PC-9 (cell line): Measurements from ENCODE around the gene OR51S1.

Source experiments
- EZH2 ChIP-seq: fragments of 200-600 bp; sonication (generic); IDR thresholded peaks from 2 replicates; pipeline ENCODE4 v1.8.0; 2017; ENCODE audit warnings: antibody characterized with exemption, low read depth
- TF ChIP-seq, protein P1 (sequence below): fragments of 200-600 bp; sonication (generic); conservative IDR thresholded peaks from 2 replicates; pipeline ENCODE4 v1.6.1; 2017; ENCODE audit warnings: mixed run types, antibody characterized with exemption, mild to moderate bottlenecking, moderate library complexity

DNA sequence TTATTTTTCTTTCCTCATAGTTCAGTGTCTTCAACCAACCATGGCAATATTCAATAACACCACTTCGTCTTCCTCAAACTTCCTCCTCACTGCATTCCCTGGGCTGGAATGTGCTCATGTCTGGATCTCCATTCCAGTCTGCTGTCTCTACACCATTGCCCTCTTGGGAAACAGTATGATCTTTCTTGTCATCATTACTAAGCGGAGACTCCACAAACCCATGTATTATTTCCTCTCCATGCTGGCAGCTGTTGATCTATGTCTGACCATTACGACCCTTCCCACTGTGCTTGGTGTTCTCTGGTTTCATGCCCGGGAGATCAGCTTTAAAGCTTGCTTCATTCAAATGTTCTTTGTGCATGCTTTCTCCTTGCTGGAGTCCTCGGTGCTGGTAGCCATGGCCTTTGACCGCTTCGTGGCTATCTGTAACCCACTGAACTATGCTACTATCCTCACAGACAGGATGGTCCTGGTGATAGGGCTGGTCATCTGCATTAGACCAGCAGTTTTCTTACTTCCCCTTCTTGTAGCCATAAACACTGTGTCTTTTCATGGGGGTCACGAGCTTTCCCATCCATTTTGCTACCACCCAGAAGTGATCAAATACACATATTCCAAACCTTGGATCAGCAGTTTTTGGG is 33.0 kb upstream of the OR51S1 start, which contains the start of gene OR51T1:
- TF ChIP-seq, protein P1, sequence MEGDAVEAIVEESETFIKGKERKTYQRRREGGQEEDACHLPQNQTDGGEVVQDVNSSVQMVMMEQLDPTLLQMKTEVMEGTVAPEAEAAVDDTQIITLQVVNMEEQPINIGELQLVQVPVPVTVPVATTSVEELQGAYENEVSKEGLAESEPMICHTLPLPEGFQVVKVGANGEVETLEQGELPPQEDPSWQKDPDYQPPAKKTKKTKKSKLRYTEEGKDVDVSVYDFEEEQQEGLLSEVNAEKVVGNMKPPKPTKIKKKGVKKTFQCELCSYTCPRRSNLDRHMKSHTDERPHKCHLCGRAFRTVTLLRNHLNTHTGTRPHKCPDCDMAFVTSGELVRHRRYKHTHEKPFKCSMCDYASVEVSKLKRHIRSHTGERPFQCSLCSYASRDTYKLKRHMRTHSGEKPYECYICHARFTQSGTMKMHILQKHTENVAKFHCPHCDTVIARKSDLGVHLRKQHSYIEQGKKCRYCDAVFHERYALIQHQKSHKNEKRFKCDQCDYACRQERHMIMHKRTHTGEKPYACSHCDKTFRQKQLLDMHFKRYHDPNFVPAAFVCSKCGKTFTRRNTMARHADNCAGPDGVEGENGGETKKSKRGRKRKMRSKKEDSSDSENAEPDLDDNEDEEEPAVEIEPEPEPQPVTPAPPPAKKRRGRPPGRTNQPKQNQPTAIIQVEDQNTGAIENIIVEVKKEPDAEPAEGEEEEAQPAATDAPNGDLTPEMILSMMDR, result no peak
- no peak for TF ChIP-seq EZH2
